Measurements from ENCODE around the gene PLEKHA7. TPM values are rescaled to one million over a fixed set of nuclear protein-coding genes. Genes with fewer than 3 reads are reported as not detected.

The PLEKHA7 gene
- polyA plus RNA-seq, 1 donor (not counting 4 experiments of a cell fraction or from before 2014, with no cell fraction given): 1.4 TPM

GRCh38 chr11:16773981-16774935 is 240.0 kb downstream of the PLEKHA7 start:
- FAIRE-seq: no peak

GRCh38 chr11:16772141-16772512 is 242.1 kb downstream of the PLEKHA7 start:
- no peaks in the 10 kb centered on the region for H3K9me1 ChIP-seq (ENCODE audit: control insufficient read depth, extremely low read depth, insufficient read depth, low read length)
- H3K4me2 ChIP-seq (ENCODE audit: control insufficient read depth, extremely low read depth, insufficient read depth, low read depth, low read length): no peak overlapping the region
- H2AFZ ChIP-seq (ENCODE audit: control insufficient read depth, low read length): no peak overlapping the region
- H3K9me3 ChIP-seq (ENCODE audit: control insufficient read depth, low read depth, low read length): no peaks in the 10 kb centered on the region
- no peak for TF ChIP-seq EZH2 (IDR thresholded peaks at IDR 0.05; ENCODE audit: low read length)
- TF ChIP-seq CTCF (optimal IDR thresholded peaks at IDR 0.05 in 1 of 3, IDR thresholded peaks at IDR 0.05 in 1 of 3, conservative IDR thresholded peaks at IDR 0.05 in 1 of 3; ENCODE audit: extremely low read depth in 1 of 3, insufficient read depth in 2 of 3, low read length in 3 of 3): no peak
- dilution Hi-C loops (cut with MboI; ENCODE audit: extremely low pct_ligation_motif_present, low sequenced_read_pairs): no loop called here
- no peak overlapping the region for H3K4me3 ChIP-seq (ENCODE audit: control insufficient read depth in 2 of 3, extremely low read depth in 1 of 3, insufficient read depth in 2 of 3, low read depth in 1 of 3, low read length in 3 of 3)
- no peaks in the 10 kb centered on the region for H3K36me3 ChIP-seq (ENCODE audit: control insufficient read depth in 2 of 2, extremely low read depth in 1 of 2, insufficient read depth in 2 of 2, low read length in 2 of 2)
- no peak for FAIRE-seq
- no peaks in the 10 kb centered on the region for H4K20me1 ChIP-seq (ENCODE audit: control insufficient read depth, extremely low read depth, insufficient read depth, low read length)
- H3K79me2 ChIP-seq (ENCODE audit: control insufficient read depth, insufficient read depth, low read length): no peaks in the 10 kb centered on the region
- no peak overlapping the region for H3K27ac ChIP-seq (ENCODE audit: control insufficient read depth, insufficient read depth, low read length)
- H3K4me1 ChIP-seq (ENCODE audit: control insufficient read depth, extremely low read depth, insufficient read depth, low read length): peaks cover 9% of the 10 kb centered on the region
- H3K27me3 ChIP-seq (ENCODE audit: control insufficient read depth, extremely low read depth, insufficient read depth, low read length): no peaks in the 10 kb centered on the region
- H3K9ac ChIP-seq (ENCODE audit: control insufficient read depth, extremely low read depth, insufficient read depth, low read length): no peak overlapping the region
- DNase-seq (ENCODE audit: low read depth, low spot score): no peak

More at GRCh38 chr11:16773981-16774935, 240.0 kb downstream of the PLEKHA7 start:
- Histone ChIP-seq H4K20me1 (ENCODE audit: control insufficient read depth, extremely low read depth, insufficient read depth, low read length) (no peaks in the 10 kb centered on the region), H3K9ac (ENCODE audit: control insufficient read depth, extremely low read depth, insufficient read depth, low read length) (no peak overlapping the region), H3K36me3 (ENCODE audit: control insufficient read depth in 2 of 2, extremely low read depth in 1 of 2, insufficient read depth in 2 of 2, low read length in 2 of 2) (no peaks in the 10 kb centered on the region), H3K27me3 (ENCODE audit: control insufficient read depth, extremely low read depth, insufficient read depth, low read length) (no peaks in the 10 kb centered on the region), H3K4me3 (ENCODE audit: control insufficient read depth in 2 of 3, extremely low read depth in 1 of 3, insufficient read depth in 2 of 3, low read depth in 1 of 3, low read length in 3 of 3) (no peak overlapping the region), H3K27ac (ENCODE audit: control insufficient read depth, insufficient read depth, low read length) (no peak overlapping the region), H3K9me1 (ENCODE audit: control insufficient read depth, extremely low read depth, insufficient read depth, low read length) (no peaks in the 10 kb centered on the region), H3K9me3 (ENCODE audit: control insufficient read depth, low read depth, low read length) (no peaks in the 10 kb centered on the region), H2AFZ (ENCODE audit: control insufficient read depth, low read length) (no peak overlapping the region), H3K79me2 (ENCODE audit: control insufficient read depth, insufficient read depth, low read length) (no peaks in the 10 kb centered on the region), H3K4me2 (ENCODE audit: control insufficient read depth, extremely low read depth, insufficient read depth, low read depth, low read length) (no peak overlapping the region), H3K4me1 (ENCODE audit: control insufficient read depth, extremely low read depth, insufficient read depth, low read length) (peaks cover 19% of the 10 kb centered on the region)
- TF ChIP-seq CTCF (optimal IDR thresholded peaks at IDR 0.05 in 1 of 3, IDR thresholded peaks at IDR 0.05 in 1 of 3, conservative IDR thresholded peaks at IDR 0.05 in 1 of 3; ENCODE audit: extremely low read depth in 1 of 3, insufficient read depth in 2 of 3, low read length in 3 of 3): no peak
- no peak for TF ChIP-seq EZH2 (IDR thresholded peaks at IDR 0.05; ENCODE audit: low read length)
- dilution Hi-C loops (cut with MboI; ENCODE audit: extremely low pct_ligation_motif_present, low sequenced_read_pairs): no loop called here
- DNase-seq (ENCODE audit: low read depth, low spot score): no peak

All from keratinocyte (primary cell).